Right forelimb (tissue), 1 donor: ENCODE data around the gene BRD3OS.

Source experiments
- DNase-seq: peaks from one replicate; pipeline ENCODE4 v3.0.0-alpha.2; 2018

The BRD3OS gene

GRCh38 chr9:134007150-134007549 lies 18.1 kb upstream of the BRD3OS start:
- no peak for DNase-seq

- DNase-seq: no peak
Observed at GRCh38 chr9:134007571-134007970, 17.7 kb upstream of the BRD3OS start.

DNA sequence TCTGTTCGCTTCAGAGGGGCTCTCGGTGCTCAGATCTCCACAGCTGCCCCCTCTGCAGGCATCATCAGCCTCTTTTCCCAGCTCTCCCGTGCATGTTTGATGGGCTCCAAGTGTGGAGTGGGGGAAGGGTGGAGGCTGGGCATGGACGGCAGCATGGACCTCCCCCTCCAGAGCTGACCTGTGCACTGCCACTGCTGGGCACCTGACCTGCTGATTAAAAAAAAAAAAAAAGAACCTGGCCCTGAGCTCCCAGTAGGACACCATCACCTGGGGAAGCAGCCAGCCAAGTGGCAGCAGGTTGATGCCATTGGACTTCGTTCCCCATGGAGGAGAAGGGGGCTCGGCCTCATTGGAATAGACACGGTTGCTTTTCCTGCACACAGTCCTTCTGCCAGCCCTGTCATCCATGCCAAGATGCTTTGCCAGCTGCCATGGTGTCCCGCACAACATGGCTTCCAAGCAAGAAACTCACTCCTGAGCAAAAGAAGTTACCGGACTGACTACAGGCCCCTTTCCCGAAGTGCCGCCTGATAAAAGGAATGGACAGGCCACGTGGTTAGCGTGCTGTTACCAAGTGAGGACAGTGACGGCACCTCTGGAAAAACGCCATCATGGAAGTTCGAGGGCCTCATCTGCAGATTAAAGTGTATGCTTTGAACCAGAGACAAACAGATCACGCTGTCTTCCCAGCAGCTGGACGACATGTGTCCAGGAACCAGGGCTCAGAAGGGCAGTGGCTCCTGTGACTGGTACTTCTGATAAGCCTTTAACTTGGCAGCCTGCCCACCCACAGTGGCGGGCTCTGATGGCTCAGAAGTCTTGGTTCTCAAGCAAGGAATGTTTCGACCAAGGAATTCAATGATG lies 14.7 kb upstream of the BRD3OS start:
- no peak for DNase-seq

DNA sequence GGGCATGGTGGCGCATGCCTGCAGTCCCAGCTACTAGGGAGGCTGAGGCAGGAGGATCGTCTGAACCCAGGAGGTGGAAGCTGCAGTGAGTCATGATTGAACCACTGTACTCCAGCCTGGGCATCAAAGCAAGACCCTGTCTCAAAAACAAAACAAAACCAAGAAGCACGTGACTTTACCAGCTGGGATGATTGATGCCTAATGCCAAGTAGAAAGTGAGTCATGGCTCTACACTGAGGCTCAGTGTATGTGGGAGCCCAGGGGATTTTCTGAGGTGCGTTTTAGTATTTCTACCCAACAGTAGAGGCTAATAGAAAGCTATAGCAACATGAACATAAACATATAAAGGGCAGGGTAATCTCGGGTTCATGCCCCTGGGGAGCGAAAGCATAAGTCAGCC lies 13.9 kb upstream of the BRD3OS start:
- no peak for DNase-seq

- no peak for DNase-seq
Observed at GRCh38 chr9:134014946-134015345, 10.3 kb upstream of the BRD3OS start.

GRCh38 chr9:134024214-134024792 lies 978 bp upstream of the BRD3OS start:
- DNase-seq: no peak

- peak; percentile 54 for DNase-seq
Observed at GRCh38 chr9:134025606-134026541, 593 bp downstream of the BRD3OS start.

DNA sequence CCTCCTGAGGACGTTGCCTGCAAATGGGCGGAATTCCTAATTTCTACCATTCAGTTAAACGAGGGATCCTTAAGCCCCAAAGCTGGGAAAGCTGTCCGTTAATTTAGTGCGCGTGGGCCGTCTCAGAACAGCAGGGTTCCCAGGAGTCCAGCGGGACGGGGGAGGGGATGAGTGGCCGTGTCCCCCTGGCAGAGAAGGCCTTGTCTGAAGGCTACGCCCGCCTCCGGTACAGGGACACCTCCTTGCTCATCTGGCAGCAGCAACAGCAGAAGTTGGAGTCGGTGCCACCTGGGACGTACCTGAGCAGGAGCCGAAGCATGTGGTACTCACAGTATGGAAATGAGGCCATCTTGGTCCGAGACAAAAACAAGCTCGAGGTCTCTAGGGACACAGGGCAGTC lies 1.3 kb downstream of the BRD3OS start:
- DNase-seq: no peak

DNA sequence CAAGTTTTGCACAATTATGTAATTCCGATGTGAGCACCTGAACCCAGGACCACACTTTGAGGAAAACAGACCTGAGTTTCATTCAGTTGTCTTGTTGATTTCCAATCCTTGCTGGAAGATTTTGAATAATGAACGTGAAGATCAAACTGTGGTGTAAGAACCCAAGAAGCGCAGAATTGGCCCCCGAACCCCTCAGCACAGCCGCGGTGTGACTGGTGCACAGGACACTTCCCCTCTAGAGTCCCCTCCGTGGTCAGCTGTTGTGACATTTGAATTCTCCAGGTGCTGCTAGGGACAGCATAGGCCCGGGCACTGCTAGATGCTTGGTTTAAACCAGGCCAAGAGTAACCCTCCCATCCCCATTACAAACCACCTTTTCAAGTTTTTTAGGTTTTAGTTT lies 1.7 kb downstream of the BRD3OS start:
- no peak for DNase-seq

- no peak for DNase-seq
Observed at GRCh38 chr9:134027561-134027960, 2.3 kb downstream of the BRD3OS start.

- no peak for DNase-seq
Observed at GRCh38 chr9:134028076-134028475, 2.8 kb downstream of the BRD3OS start.

GRCh38 chr9:134028575-134029247 lies 3.4 kb downstream of the BRD3OS start:
- DNase-seq: no peak

GRCh38 chr9:134029248-134030226 lies 4.3 kb downstream of the BRD3OS start:
- no peak for DNase-seq

DNA sequence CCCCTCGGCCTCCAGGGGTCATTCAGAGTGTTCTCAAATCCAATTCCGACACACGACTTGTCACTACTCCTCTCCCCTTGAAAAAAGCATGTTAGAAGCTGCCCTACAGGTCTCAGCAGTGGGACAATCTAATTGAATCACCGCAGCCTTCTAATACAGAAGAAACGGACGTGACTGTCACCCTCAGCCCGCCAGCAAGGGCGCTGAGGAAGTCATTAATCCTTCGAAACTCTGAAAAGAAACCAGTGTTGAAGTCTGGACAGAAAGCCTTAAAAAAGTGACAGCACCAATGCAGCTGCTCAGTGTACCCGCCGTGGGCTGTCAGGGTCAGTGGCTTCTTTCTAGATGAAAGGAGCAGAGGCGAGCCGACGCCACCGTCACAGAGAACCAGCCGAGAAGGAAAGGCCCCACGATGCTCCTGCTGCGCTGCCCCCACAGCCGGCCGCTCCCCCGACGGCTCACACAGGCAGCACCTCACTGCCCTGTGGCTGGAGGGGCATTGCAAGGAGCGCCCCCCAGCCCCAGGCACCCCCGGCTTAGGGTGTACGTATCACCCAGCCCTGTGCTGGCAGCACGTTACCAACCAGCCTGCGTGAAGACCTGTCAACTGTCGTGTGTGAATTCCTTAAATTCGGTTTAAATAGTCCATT lies 5.7 kb downstream of the BRD3OS start:
- DNase-seq: no peak

- DNase-seq: no peak
Observed at GRCh38 chr9:134031783-134032182, 6.5 kb downstream of the BRD3OS start.

GRCh38 chr9:134032456-134033222 lies 7.4 kb downstream of the BRD3OS start:
- no peak for DNase-seq

- no peak for DNase-seq
Observed at GRCh38 chr9:134033516-134034214, 8.4 kb downstream of the BRD3OS start.

- DNase-seq: no peak
Observed at GRCh38 chr9:134034215-134035040, 9.1 kb downstream of the BRD3OS start.
